Activated T-cell treated with anti-CD3 and anti-CD28 coated beads, Interleukin-2, amount 50 U/mL, for 48 hours (primary cell): ENCODE data around the gene DGKG.

Experiments
- DNase-seq, 2 experiments: peaks; one replicate each; pipeline ENCODE4 v3.0.0-alpha.2; 2020

Gene DGKG

GRCh38 chr3:186132487-186132886 is 229.5 kb downstream of the DGKG start:
- DNase-seq, result no peak

- no peak for DNase-seq
Measured at GRCh38 chr3:186129206-186129605, 232.8 kb downstream of the DGKG start.

- no peak for DNase-seq
Measured at GRCh38 chr3:186128158-186128557, 233.9 kb downstream of the DGKG start.

- DNase-seq, result no peak
Measured at GRCh38 chr3:186127463-186127862, 234.6 kb downstream of the DGKG start.

GRCh38 chr3:186125118-186125517 is 236.9 kb downstream of the DGKG start:
- no peak for DNase-seq

GRCh38 chr3:186124592-186124991 is 237.4 kb downstream of the DGKG start:
- DNase-seq, result no peak

GRCh38 chr3:186123012-186123411 is 239.0 kb downstream of the DGKG start:
- no peak for DNase-seq

- DNase-seq, result no peak
Measured at GRCh38 chr3:186121968-186122367, 240.1 kb downstream of the DGKG start.

GRCh38 chr3:186121278-186121677 is 240.8 kb downstream of the DGKG start:
- no peak for DNase-seq

GRCh38 chr3:186119499-186119898 is 242.5 kb downstream of the DGKG start:
- DNase-seq, result no peak

GRCh38 chr3:186118692-186119091 is 243.3 kb downstream of the DGKG start:
- no peak for DNase-seq

- no peak for DNase-seq
Measured at GRCh38 chr3:186117521-186118134, 244.4 kb downstream of the DGKG start.

- DNase-seq, result no peak
Measured at GRCh38 chr3:186115239-186115996, 246.6 kb downstream of the DGKG start.

GRCh38 chr3:186110975-186111974 is 250.8 kb downstream of the DGKG start:
- no peak for DNase-seq

- peak in 1 of 2 experiments; percentile 28 for DNase-seq
Measured at GRCh38 chr3:186109897-186110803, 251.9 kb downstream of the DGKG start.

- peak; percentile 92 to 94 for DNase-seq
Measured at GRCh38 chr3:186108941-186109865, 252.8 kb downstream of the DGKG start, which contains the start of gene ETV5. Gene ETV5 (minus strand): TSS chr3:186109089. CDS start chr3:186105868, 3,221 bp downstream.

GRCh38 chr3:186108106-186108940 is 253.7 kb downstream of the DGKG start:
- DNase-seq, result peak; percentile 42 to 46

GRCh38 chr3:186107215-186108105 is 254.6 kb downstream of the DGKG start:
- DNase-seq, result peak; percentile 56 to 63

GRCh38 chr3:186105543-186105942 is 256.5 kb downstream of the DGKG start:
- DNase-seq, result no peak
